Breast epithelium (tissue), 4 donors: ENCODE measurements around the gene GRIN1. TPM values are rescaled to one million over a fixed set of nuclear protein-coding genes. Genes with fewer than 3 reads are reported as not detected.

Source experiments
- DNase-seq, 2 donors: peaks; one replicate each; pipeline ENCODE4 v3.0.0-alpha.2; 2019; ENCODE audit warnings: low spot score in 2 of 2
- H3K27ac ChIP-seq, 2 donors: fragments of 200-600 bp; sonication (generic) in 1 of 2; one replicate each; pipeline ENCODE4 v1.5.1; 2016 to 2019; ENCODE audit warnings: mild to moderate bottlenecking in 1 of 2
- H3K27me3 ChIP-seq, 2 donors: fragments of 200-600 bp; sonication (generic) in 1 of 2; one replicate each; pipeline versions ENCODE4 v1.5.1 to v1.6.0; 2017 to 2019; ENCODE audit warnings: control low read depth in 1 of 2, mild to moderate bottlenecking in 1 of 2
- H3K36me3 ChIP-seq: fragments of 200-600 bp; one replicate; pipeline ENCODE4 v1.5.1; 2019
- H3K4me1 ChIP-seq, 2 donors: fragments of 200-600 bp; sonication (generic); one replicate each; pipeline ENCODE4 v1.5.1; 2016 to 2019; ENCODE audit warnings: control low read depth in 1 of 2
- H3K4me3 ChIP-seq, 3 donors: fragments of 200-600 bp; sonication (generic); 1 replicate in 2 of 3; 2 replicates in 1 of 3; pipeline ENCODE4 v1.5.1; 2016 to 2019; ENCODE audit warnings: mild to moderate bottlenecking in 3 of 3, moderate library complexity in 2 of 3
- H3K9me3 ChIP-seq, 2 donors: fragments of 200-600 bp; sonication (generic) in 1 of 2; one replicate each; pipeline ENCODE4 v1.5.1; 2016 to 2019; ENCODE audit warnings: control low read depth in 1 of 2
- CTCF ChIP-seq, 3 donors: fragments of 450-650 bp; IDR thresholded peaks; one replicate each; pipeline ENCODE4 v1.5.1; 2016 to 2017; ENCODE audit warnings: antibody characterized with exemption in 3 of 3, mild to moderate bottlenecking in 3 of 3, moderate library complexity in 3 of 3
- POLR2A ChIP-seq: fragments of 450-650 bp; IDR thresholded peaks from one replicate; pipeline ENCODE4 v1.6.1; 2016; ENCODE audit warnings: antibody characterized with exemption, mild to moderate bottlenecking, moderate library complexity
- POLR2AphosphoS5 ChIP-seq, 3 donors: sonication (generic); formaldehyde crosslinking; IDR thresholded peaks; one replicate each; pipeline ENCODE4 v1.6.1; 2017; ENCODE audit warnings: antibody characterized with exemption in 3 of 3
- intact Hi-C: fragments of 100-400 bp; cut with DNase I; formaldehyde crosslinking; loops from one replicate; pipeline ENCODE4 v1.15.1; 2023; ENCODE audit warnings: low total_unique reads
- total RNA-seq, 3 donors: library from RNA; depleted of rRNA; stranded (reverse); fragments of >200 nt; gene quantifications; one replicate each; pipeline ENCODE4 v1.1.0, GENCODE V29; 2016

GRIN1 gene
- total RNA-seq, 3 donors from 2014 or later = 1.3 to 1.9 TPM; not detected in 1

- DNase-seq = no peak
- no peak overlapping the region for H3K27ac ChIP-seq
- no peaks in the 10 kb centered on the region for H3K4me1 ChIP-seq
- H3K27me3 ChIP-seq = peaks cover 6 to 59% of the 10 kb centered on the region in 2 donors
- H3K4me3 ChIP-seq = no peak overlapping the region
- TF ChIP-seq CTCF (IDR thresholded peaks at IDR 0.05) (no peak), POLR2AphosphoS5 (IDR thresholded peaks at IDR 0.05) (no peak), POLR2A (no peak)
- no peaks in the 10 kb centered on the region for H3K9me3 ChIP-seq
- H3K36me3 ChIP-seq = no peaks in the 10 kb centered on the region
- intact Hi-C loops = no loop called here
These were observed 2.6 kb upstream of the GRIN1 start for GRCh38 chr9:137136261-137136880.

GRCh38 chr9:137136881-137137607 is 1.9 kb upstream of the GRIN1 start:
- Histone ChIP-seq H3K27me3 (peaks cover 6 to 66% of the 10 kb centered on the region in 2 donors), H3K4me3 (no peak overlapping the region), H3K36me3 (no peaks in the 10 kb centered on the region), H3K4me1 (no peaks in the 10 kb centered on the region), H3K9me3 (no peaks in the 10 kb centered on the region), H3K27ac (no peak overlapping the region)
- intact Hi-C loops = no loop called here
- DNase-seq = no peak
- TF ChIP-seq POLR2AphosphoS5 (IDR thresholded peaks at IDR 0.05) (no peak), CTCF (IDR thresholded peaks at IDR 0.05) (no peak), POLR2A (no peak)

- H3K27ac ChIP-seq = no peak overlapping the region
- H3K36me3 ChIP-seq = no peaks in the 10 kb centered on the region
- peaks cover 6 to 77% of the 10 kb centered on the region in 2 donors for H3K27me3 ChIP-seq
- no peaks in the 10 kb centered on the region for H3K4me1 ChIP-seq
- DNase-seq = no peak
- no peaks in the 10 kb centered on the region for H3K9me3 ChIP-seq
- intact Hi-C loops = no loop called here
- no peak for TF ChIP-seq POLR2AphosphoS5 (IDR thresholded peaks at IDR 0.05)
- no peak overlapping the region for H3K4me3 ChIP-seq
These were observed 764 bp upstream of the GRIN1 start for GRCh38 chr9:137138058-137138721.

- Histone ChIP-seq H3K27me3 (peaks cover 6 to 86% of the 10 kb centered on the region in 2 donors), H3K4me3 (peak overlapping the region in 1 of 3 donors; percentile 49), H3K4me1 (no peaks in the 10 kb centered on the region), H3K9me3 (no peaks in the 10 kb centered on the region), H3K36me3 (no peaks in the 10 kb centered on the region), H3K27ac (no peak overlapping the region)
- no peak for DNase-seq
- intact Hi-C loops = no loop called here
- TF ChIP-seq POLR2AphosphoS5 (IDR thresholded peaks at IDR 0.05) (no peak), POLR2A (no peak), CTCF (IDR thresholded peaks at IDR 0.05) (no peak)
These were observed 655 bp downstream of the GRIN1 start for GRCh38 chr9:137139468-137140150.

- TF ChIP-seq POLR2A (no peak), CTCF (IDR thresholded peaks at IDR 0.05) (no peak), POLR2AphosphoS5 (IDR thresholded peaks at IDR 0.05) (no peak)
- no peaks in the 10 kb centered on the region for H3K9me3 ChIP-seq
- no peak overlapping the region for H3K27ac ChIP-seq
- no peaks in the 10 kb centered on the region for H3K4me1 ChIP-seq
- no peak for DNase-seq
- H3K4me3 ChIP-seq = no peak overlapping the region
- no peaks in the 10 kb centered on the region for H3K36me3 ChIP-seq
- intact Hi-C loops = no loop called here
- H3K27me3 ChIP-seq = peaks cover 6 to 85% of the 10 kb centered on the region in 2 donors
These were observed 1.4 kb downstream of the GRIN1 start for GRCh38 chr9:137140151-137141012.
